LNCAP (cell line): ENCODE results near the gene CCL23.

Source experiments
- TF ChIP-seq, protein P1 (sequence below): fragments of 450-650 bp; IDR thresholded peaks from 2 replicates; pipeline ENCODE4 v1.5.1; 2017; ENCODE audit warnings: mild to moderate bottlenecking

Gene CCL23, protein sequence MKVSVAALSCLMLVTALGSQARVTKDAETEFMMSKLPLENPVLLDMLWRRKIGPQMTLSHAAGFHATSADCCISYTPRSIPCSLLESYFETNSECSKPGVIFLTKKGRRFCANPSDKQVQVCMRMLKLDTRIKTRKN

GRCh38 chr17:36017799-36018198, at the start of gene CCL23:
Gene CCL23 (minus strand): TSS chr17:36017972. CDS start chr17:36017897, 75 bp downstream.
- TF ChIP-seq, protein P1, sequence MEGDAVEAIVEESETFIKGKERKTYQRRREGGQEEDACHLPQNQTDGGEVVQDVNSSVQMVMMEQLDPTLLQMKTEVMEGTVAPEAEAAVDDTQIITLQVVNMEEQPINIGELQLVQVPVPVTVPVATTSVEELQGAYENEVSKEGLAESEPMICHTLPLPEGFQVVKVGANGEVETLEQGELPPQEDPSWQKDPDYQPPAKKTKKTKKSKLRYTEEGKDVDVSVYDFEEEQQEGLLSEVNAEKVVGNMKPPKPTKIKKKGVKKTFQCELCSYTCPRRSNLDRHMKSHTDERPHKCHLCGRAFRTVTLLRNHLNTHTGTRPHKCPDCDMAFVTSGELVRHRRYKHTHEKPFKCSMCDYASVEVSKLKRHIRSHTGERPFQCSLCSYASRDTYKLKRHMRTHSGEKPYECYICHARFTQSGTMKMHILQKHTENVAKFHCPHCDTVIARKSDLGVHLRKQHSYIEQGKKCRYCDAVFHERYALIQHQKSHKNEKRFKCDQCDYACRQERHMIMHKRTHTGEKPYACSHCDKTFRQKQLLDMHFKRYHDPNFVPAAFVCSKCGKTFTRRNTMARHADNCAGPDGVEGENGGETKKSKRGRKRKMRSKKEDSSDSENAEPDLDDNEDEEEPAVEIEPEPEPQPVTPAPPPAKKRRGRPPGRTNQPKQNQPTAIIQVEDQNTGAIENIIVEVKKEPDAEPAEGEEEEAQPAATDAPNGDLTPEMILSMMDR = no peak

- TF ChIP-seq, protein P1 = no peak
Measured at GRCh38 chr17:36066365-36066985, 48.7 kb upstream of the CCL23 start.

DNA sequence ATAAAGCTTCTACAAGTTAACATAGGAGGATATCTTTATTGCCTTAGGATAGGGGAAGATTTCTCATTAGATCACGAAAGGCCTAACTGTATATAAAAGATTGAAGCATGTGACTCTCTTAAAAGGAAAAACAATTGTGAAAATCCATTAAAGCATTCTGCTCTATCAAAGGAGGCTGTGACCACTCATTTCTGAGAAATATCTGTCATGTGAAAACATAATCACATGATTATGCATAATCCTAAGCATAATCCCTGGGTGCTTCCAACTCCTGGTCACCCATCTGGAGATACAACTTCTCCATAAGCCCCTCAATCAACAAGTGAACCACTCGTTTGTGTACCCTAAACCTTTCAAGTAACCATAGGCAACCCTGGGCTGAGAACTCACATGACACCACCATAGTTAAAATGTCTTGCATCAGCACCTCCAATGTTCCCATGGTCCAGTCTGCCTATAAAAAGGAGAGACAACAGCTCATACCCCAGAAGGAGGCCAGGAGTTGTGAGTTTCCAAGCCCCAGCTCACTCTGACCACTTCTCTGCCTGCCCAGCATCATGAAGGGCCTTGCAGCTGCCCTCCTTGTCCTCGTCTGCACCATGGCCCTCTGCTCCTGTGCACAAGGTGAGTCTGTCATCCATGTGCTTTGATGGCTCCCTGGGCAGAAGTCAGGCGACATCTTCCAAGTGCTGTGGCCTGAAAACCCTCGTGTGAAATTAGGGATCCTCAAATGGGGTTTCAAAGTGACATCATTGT, 46.2 kb upstream of the CCL23 start, which contains the start of gene CCL18:
CCL18 (plus strand) TSS at position 487 of the 756 bp plus-strand sequence; CDS start at position 558, 71 bp downstream.
- TF ChIP-seq, protein P1 = no peak

- TF ChIP-seq, protein P1 = no peak
Measured at GRCh38 chr17:36060816-36061215, 43.0 kb upstream of the CCL23 start.

- TF ChIP-seq, protein P1 = no peak
Measured at GRCh38 chr17:36059406-36059805, 41.6 kb upstream of the CCL23 start.

DNA sequence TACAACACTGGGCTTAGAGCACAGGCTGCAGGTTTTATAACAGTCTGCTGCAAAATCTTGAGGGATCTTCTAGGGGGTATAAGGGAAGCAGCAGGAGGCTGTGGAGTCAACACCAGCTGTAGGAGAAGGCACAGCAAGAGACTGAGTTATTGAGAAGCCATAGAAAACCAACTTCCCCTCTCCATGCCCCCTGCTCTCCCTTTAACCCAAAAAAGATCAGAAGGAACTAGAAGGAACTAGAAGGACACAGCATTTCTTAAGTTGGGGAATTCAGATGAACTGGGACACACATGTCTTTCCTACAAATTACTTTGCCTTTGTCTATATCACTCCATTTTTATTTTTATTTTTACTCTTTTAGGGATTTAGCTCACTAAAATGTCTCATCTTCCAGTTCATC, 40.1 kb upstream of the CCL23 start:
- TF ChIP-seq, protein P1 = no peak

DNA sequence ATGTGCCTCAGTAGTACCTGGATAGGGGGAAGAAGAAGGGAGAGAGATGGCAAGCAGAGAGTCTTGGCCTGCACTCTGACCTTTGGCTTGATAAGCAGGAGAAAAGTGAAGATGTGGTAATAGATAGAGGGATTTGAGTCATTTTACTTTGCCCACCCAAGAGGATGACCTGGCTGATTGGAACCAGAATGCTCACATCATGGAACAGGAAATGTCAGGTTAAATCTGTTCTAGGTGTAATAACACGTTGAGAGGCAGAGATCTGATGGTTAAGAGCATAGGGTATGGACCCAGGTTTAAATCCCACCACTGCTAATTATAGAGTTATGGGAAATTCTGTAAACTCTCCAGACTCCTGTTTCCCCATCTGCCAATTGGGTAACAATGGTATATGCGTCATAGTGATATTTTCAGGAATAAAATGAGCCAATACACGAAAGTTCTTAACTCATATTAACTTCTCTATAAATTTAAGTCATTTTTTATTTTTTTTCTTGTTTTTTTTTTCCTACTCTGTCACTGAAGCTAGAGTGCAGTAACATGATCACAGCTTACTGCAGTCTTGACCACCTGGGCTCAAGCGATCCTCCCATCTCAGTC, 38.2 kb upstream of the CCL23 start:
- TF ChIP-seq, protein P1 = no peak
